Activated CD8-positive, alpha-beta memory T cell treated with anti-CD3 and anti-CD28 coated beads, Interleukin-2, amount 10 ng/mL, durations not matched to agents 7 days and 5 days (primary cell): ENCODE results near the gene PCTP. TPM values are rescaled to one million over a fixed set of nuclear protein-coding genes. Genes with fewer than 3 reads are reported as not detected.

ENCODE experiments used
- ATAC-seq: fragments of 150-1000 bp; cut with Tn5 transposase; one replicate; pipeline ENCODE4 v1.10.0; 2021; ENCODE audit warnings: moderate library complexity
- CTCF ChIA-PET: fragments of 350-600 bp; sonication (Branson Sonifier 250); formaldehyde crosslinking; loops from one replicate; lab custom pipeline; 2021; ENCODE audit warnings: antibody characterized with exemption; lab: Charles Lee
- DNase-seq: peaks from one replicate; pipeline ENCODE4 v3.0.0-alpha.2; 2020
- H3K27ac Mint-ChIP-seq: one replicate; pipeline ENCODE4 v1.8.0; 2021; ENCODE audit warnings: mild to moderate bottlenecking, mixed read lengths
- H3K27me3 Mint-ChIP-seq: one replicate; pipeline ENCODE4 v1.8.0; 2021; ENCODE audit warnings: mixed read lengths
- H3K36me3 Mint-ChIP-seq: one replicate; pipeline ENCODE4 v1.8.0; 2021; ENCODE audit warnings: mild to moderate bottlenecking, mixed read lengths
- H3K4me1 Mint-ChIP-seq: one replicate; pipeline ENCODE4 v1.8.0; 2021; ENCODE audit warnings: mixed read lengths
- H3K4me3 Mint-ChIP-seq: one replicate; pipeline ENCODE4 v1.8.0; 2021; ENCODE audit warnings: mild to moderate bottlenecking, moderate library complexity, mixed read lengths
- H3K9me3 Mint-ChIP-seq: one replicate; pipeline ENCODE4 v1.8.0; 2022; ENCODE audit warnings: low read depth, mixed read lengths
- total RNA-seq, 2 experiments: library from RNA; stranded (reverse); gene quantifications; one replicate each; pipeline ENCODE4 v1.2.3, GENCODE V29; 2021

The PCTP gene
- total RNA-seq, 2 experiments from 2014 or later: 6.4 to 9.9 TPM

DNA sequence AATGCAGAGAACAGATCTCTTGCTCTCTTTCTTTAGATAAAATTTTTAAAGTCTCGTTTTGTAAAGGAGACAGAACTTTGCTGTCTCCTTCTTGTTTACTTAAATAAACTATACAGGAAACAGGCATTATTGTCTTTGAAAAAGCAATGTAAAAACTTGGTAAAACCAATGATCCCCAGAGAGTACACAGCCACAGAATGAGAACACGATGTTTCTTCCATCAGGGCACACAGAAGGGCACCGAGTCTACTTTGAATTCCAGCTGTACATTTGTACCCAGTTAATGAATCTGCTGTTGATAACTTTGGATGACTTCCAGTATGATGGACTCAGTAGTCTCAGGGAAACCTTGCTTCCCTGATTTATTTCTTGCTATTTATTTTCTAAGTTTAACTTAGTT, 20.0 kb upstream of the PCTP start:
- no peak overlapping the region for H3K4me3 Mint-ChIP-seq
- CTCF ChIA-PET: no interaction called here
- no peaks in the 10 kb centered on the region for H3K36me3 Mint-ChIP-seq
- peaks cover 13% of the 10 kb centered on the region for H3K4me1 Mint-ChIP-seq
- H3K27ac Mint-ChIP-seq: no peak overlapping the region
- peaks cover 66% of the 10 kb centered on the region for H3K27me3 Mint-ChIP-seq
- DNase-seq: no peak
- no peak for ATAC-seq
- H3K9me3 Mint-ChIP-seq: no peaks in the 10 kb centered on the region

DNA sequence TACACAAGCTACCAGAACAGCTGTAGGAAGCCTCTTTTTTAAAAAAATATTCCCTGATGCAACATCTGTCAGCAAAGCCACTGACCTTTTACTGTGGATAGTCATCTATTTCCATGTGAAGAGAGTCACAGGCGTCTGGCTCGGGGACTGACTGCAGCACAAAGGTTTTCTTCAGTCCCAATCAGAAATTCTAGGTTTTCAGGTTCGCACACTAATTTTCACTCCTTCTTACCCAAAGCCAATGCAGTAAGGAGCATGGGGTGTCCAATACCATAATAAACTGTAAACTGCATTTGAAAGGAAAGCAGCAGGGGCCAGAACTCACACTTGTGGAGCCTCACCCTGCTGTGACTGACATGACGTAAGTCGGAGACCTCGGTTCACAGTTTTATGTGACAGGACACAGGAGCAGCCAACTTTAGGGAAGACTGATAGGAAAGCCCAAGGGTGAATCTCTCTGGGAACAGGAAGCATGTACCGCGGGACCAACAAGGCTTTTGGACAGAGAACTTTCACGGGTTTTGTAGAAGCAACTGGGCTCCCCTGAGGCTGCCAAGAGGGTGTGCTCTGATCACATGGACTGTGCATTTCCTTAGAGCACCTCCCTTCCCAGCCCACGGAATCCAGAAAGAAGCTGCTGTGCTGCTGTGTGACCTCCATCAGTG, 19.1 kb upstream of the PCTP start:
- H3K9me3 Mint-ChIP-seq: no peaks in the 10 kb centered on the region
- H3K27me3 Mint-ChIP-seq: peaks cover 59% of the 10 kb centered on the region
- H3K36me3 Mint-ChIP-seq: no peaks in the 10 kb centered on the region
- no peak for DNase-seq
- CTCF ChIA-PET: no interaction called here
- H3K4me3 Mint-ChIP-seq: no peak overlapping the region
- no peak for ATAC-seq
- no peak overlapping the region for H3K27ac Mint-ChIP-seq
- H3K4me1 Mint-ChIP-seq: peaks cover 13% of the 10 kb centered on the region

- Mint-ChIP-seq H3K27me3 (peaks cover 44% of the 10 kb centered on the region), H3K4me3 (no peak overlapping the region), H3K27ac (no peak overlapping the region), H3K36me3 (no peaks in the 10 kb centered on the region), H3K9me3 (no peaks in the 10 kb centered on the region), H3K4me1 (peaks cover 13% of the 10 kb centered on the region)
- CTCF ChIA-PET: interaction anchor here (0.9 to 3.0 kb wide), 6 partner anchors 16 to 352 kb away, joined by 3 to 11 read pairs (median 4); partner anchors contain the start of gene PCTP
- DNase-seq: no peak
- ATAC-seq: peak; percentile 47
Measured at GRCh38 chr17:55734128-55734781, 16.6 kb upstream of the PCTP start.

- H3K9me3 Mint-ChIP-seq: no peaks in the 10 kb centered on the region
- DNase-seq (peak; percentile 54), ATAC-seq (no peak)
- H3K4me1 Mint-ChIP-seq: peaks cover 13% of the 10 kb centered on the region
- H3K4me3 Mint-ChIP-seq: no peak overlapping the region
- no peaks in the 10 kb centered on the region for H3K36me3 Mint-ChIP-seq
- CTCF ChIA-PET: interaction anchor here (1.0 to 3.0 kb wide), 6 partner anchors 12 to 354 kb away, joined by 3 to 13 read pairs (median 6); partner anchors contain the start of gene PCTP
- H3K27ac Mint-ChIP-seq: no peak overlapping the region
- peaks cover 41% of the 10 kb centered on the region for H3K27me3 Mint-ChIP-seq
Measured at GRCh38 chr17:55735731-55736405, 15.0 kb upstream of the PCTP start.

GRCh38 chr17:55737976-55738501, 12.8 kb upstream of the PCTP start:
- ATAC-seq: no peak
- no peak overlapping the region for H3K27ac Mint-ChIP-seq
- no peak for DNase-seq
- H3K4me1 Mint-ChIP-seq: peaks cover 13% of the 10 kb centered on the region
- peaks cover 39% of the 10 kb centered on the region for H3K27me3 Mint-ChIP-seq
- no peaks in the 10 kb centered on the region for H3K36me3 Mint-ChIP-seq
- H3K4me3 Mint-ChIP-seq: no peak overlapping the region
- H3K9me3 Mint-ChIP-seq: no peaks in the 10 kb centered on the region
- CTCF ChIA-PET: interaction anchor here (1.5 kb wide), 1 partner anchor 212 kb away, joined by 3 read pairs; no protein-coding TSS in a partner anchor

- Mint-ChIP-seq H3K36me3 (no peaks in the 10 kb centered on the region), H3K4me3 (no peak overlapping the region), H3K9me3 (no peaks in the 10 kb centered on the region), H3K4me1 (no peaks in the 10 kb centered on the region), H3K27ac (no peak overlapping the region), H3K27me3 (peaks cover 34% of the 10 kb centered on the region)
- CTCF ChIA-PET: interaction anchor here (1.6 kb wide), 1 partner anchor 10 kb away, joined by 7 read pairs; the partner anchor contains the start of gene PCTP
- ATAC-seq (no peak), DNase-seq (no peak)
Measured at GRCh38 chr17:55740511-55741355, 10.1 kb upstream of the PCTP start.

GRCh38 chr17:55741356-55741700, 9.5 kb upstream of the PCTP start:
- ATAC-seq (no peak), DNase-seq (no peak)
- CTCF ChIA-PET: no interaction called here
- Mint-ChIP-seq H3K4me3 (no peak overlapping the region), H3K27ac (no peak overlapping the region), H3K9me3 (no peaks in the 10 kb centered on the region), H3K36me3 (no peaks in the 10 kb centered on the region), H3K4me1 (no peaks in the 10 kb centered on the region), H3K27me3 (peaks cover 39% of the 10 kb centered on the region)

DNA sequence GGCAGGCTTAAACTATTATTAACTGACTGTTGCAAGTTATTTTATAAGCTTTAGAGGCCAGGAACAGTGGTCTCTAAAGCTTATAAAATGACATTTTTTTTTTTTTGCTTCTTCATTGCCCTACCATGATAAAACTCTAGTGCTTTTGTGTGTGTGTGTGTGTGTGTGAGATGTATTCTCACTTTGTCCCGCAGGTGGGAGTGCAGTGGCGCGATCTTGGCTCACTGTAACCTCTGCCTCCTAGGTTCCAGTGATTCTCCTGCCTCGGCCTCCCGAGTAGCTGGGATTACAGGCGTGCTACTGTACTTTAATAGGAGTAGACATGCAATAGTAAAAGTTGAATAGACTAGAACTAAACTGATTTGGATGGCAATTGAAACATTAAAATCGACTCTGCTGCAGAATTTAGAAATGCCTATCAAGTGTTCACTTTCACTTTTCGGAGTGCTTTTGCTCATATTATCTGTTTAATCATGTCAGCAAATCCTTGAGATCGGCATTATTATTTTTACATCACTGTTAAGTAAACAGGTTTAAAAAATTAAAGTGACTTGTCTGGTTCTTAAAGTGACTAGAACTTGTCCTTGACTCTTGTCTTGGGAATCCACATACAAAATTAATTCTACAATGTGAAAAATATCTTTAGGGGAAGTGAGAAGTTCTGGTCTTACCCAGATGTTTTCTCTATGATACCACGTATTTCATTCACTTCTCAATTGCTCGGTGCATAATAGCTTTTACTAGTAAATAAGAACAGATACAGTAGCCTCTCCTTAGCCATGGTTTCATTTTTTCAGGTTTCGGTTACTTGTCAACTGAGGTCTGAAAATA, 8.4 kb upstream of the PCTP start:
- CTCF ChIA-PET: no interaction called here

DNA sequence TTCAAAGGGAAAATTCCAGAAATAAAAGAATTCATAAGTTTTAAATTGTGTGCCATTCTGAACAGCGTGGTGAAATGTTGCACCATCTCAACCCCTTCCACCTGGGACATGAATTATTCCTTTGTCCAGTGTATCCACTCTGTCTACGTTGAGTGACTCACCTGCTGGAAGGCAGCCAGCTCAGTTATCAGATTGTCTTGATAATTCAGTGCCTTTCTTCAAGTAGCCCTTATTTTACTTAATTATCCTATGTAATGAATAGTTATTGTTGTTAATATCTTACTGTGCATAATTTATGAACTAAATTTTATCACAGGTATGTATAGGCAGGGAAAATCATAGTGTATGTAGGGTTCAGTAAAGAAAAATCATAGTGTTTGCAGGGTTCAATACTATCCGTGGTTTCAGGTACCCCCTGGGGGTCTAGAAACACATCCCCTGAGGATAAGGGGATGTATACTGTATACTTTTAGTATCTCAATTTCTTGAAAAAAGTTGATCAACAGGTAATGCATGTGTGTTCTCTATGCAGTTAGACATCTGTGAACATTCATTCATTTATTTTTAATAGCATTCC, 7.7 kb upstream of the PCTP start:
- H3K4me1 Mint-ChIP-seq: no peaks in the 10 kb centered on the region
- no peaks in the 10 kb centered on the region for H3K36me3 Mint-ChIP-seq
- no peak overlapping the region for H3K4me3 Mint-ChIP-seq
- no peak for ATAC-seq
- H3K9me3 Mint-ChIP-seq: no peaks in the 10 kb centered on the region
- CTCF ChIA-PET: no interaction called here
- peaks cover 51% of the 10 kb centered on the region for H3K27me3 Mint-ChIP-seq
- no peak for DNase-seq
- no peak overlapping the region for H3K27ac Mint-ChIP-seq

More for the DNA sequence above, 8.4 kb upstream of the PCTP start:
- no peaks in the 10 kb centered on the region for H3K4me1 Mint-ChIP-seq
- no peak overlapping the region for H3K27ac Mint-ChIP-seq
- no peak overlapping the region for H3K4me3 Mint-ChIP-seq
- H3K36me3 Mint-ChIP-seq: no peaks in the 10 kb centered on the region
- DNase-seq (no peak), ATAC-seq (no peak)
- no peaks in the 10 kb centered on the region for H3K9me3 Mint-ChIP-seq
- peaks cover 49% of the 10 kb centered on the region for H3K27me3 Mint-ChIP-seq

DNA sequence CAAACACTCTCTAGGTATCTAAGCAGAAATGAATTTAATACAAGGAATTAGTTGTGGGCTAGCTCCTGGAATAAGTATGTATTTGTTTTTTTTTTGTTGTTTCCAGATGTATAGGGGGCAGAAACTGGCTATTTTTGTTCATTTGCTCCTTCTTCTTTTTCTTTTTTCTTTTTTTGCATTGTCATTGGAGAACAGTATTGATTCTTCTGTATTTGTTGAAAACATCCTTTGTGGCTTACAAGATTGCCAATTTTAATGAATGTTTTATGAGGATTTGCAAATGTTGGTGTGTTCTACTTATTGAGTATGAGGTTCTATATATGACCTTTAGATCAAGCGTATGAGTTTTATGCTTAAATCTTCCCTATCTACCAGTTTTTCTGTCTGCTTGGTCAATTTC, 5.6 kb upstream of the PCTP start:
- CTCF ChIA-PET: no interaction called here
- no peaks in the 10 kb centered on the region for H3K36me3 Mint-ChIP-seq
- no peak overlapping the region for H3K27ac Mint-ChIP-seq

DNA sequence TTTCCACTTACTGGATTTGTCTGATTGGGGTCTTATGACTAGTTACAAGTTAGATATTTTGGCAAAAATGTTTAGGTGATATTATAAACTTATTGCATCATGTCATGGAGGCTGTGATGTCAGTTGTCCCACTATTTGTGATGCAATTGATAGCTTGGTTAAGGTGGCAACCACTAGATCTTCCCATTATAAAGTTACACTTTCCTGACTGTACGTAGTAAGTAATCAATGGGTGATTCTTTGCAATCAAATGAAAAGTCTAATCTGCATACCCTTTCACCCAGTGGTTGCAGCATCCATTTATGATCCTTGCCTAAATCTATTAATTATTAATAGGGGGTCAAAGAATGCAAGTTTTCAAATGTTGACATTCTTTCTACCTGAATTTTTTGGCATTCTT, 4.4 kb upstream of the PCTP start:
- ATAC-seq (no peak), DNase-seq (no peak)
- Mint-ChIP-seq H3K9me3 (no peaks in the 10 kb centered on the region), H3K36me3 (no peaks in the 10 kb centered on the region), H3K27ac (no peak overlapping the region), H3K4me1 (peaks cover 8% of the 10 kb centered on the region), H3K4me3 (no peak overlapping the region), H3K27me3 (peaks cover 60% of the 10 kb centered on the region)
- CTCF ChIA-PET: no interaction called here

More for the DNA sequence above, 5.6 kb upstream of the PCTP start:
- DNase-seq (no peak), ATAC-seq (no peak)
- Mint-ChIP-seq H3K4me3 (no peak overlapping the region), H3K27me3 (peaks cover 64% of the 10 kb centered on the region), H3K4me1 (peaks cover under 1% of the 10 kb centered on the region), H3K9me3 (no peaks in the 10 kb centered on the region)

- CTCF ChIA-PET: no interaction called here
- H3K4me3 Mint-ChIP-seq: no peak overlapping the region
- H3K9me3 Mint-ChIP-seq: no peaks in the 10 kb centered on the region
- peaks cover 56% of the 10 kb centered on the region for H3K27me3 Mint-ChIP-seq
- H3K36me3 Mint-ChIP-seq: no peaks in the 10 kb centered on the region
- ATAC-seq (no peak), DNase-seq (no peak)
- peaks cover 13% of the 10 kb centered on the region for H3K4me1 Mint-ChIP-seq
- H3K27ac Mint-ChIP-seq: no peak overlapping the region
Measured at GRCh38 chr17:55747209-55747608, 3.6 kb upstream of the PCTP start.
